ENCODE measurements around the gene CRTC1.

The CRTC1 gene

GRCh38 chr19:18647807-18648206, 35.7 kb upstream of the CRTC1 start:
- no peak overlapping the region for H3K27ac Mint-ChIP-seq
- H3K4me3 Mint-ChIP-seq, result no peak overlapping the region

GRCh38 chr19:18648973-18649315, 34.5 kb upstream of the CRTC1 start:
- Mint-ChIP-seq H3K9me3 (no peaks in the 10 kb centered on the region), H3K4me3 (no peak overlapping the region), H3K27ac (no peak overlapping the region), H3K27me3 (no peaks in the 10 kb centered on the region), H3K4me1 (ENCODE audit: low read depth) (peaks cover 18% of the 10 kb centered on the region), H3K36me3 (ENCODE audit: low read depth) (peaks cover 14% of the 10 kb centered on the region)
- DNase-seq, result no peak

More at GRCh38 chr19:18647807-18648206, 35.7 kb upstream of the CRTC1 start:
- H3K4me1 Mint-ChIP-seq (ENCODE audit: low read depth), result peaks cover 20% of the 10 kb centered on the region
- H3K27me3 Mint-ChIP-seq, result no peaks in the 10 kb centered on the region
- no peak for DNase-seq
- H3K9me3 Mint-ChIP-seq, result no peaks in the 10 kb centered on the region
- H3K36me3 Mint-ChIP-seq (ENCODE audit: low read depth), result peaks cover 16% of the 10 kb centered on the region

GRCh38 chr19:18649371-18650020, 34.0 kb upstream of the CRTC1 start:
- no peaks in the 10 kb centered on the region for H3K9me3 Mint-ChIP-seq
- H3K27ac Mint-ChIP-seq, result no peak overlapping the region
- peaks cover 12% of the 10 kb centered on the region for H3K4me1 Mint-ChIP-seq (ENCODE audit: low read depth)
- H3K4me3 Mint-ChIP-seq, result no peak overlapping the region
- DNase-seq, result no peak
- peaks cover 14% of the 10 kb centered on the region for H3K36me3 Mint-ChIP-seq (ENCODE audit: low read depth)
- no peaks in the 10 kb centered on the region for H3K27me3 Mint-ChIP-seq

GRCh38 chr19:18650021-18650390, 33.5 kb upstream of the CRTC1 start:
- H3K4me3 Mint-ChIP-seq, result no peak overlapping the region
- H3K27me3 Mint-ChIP-seq, result no peaks in the 10 kb centered on the region
- H3K36me3 Mint-ChIP-seq (ENCODE audit: low read depth), result peaks cover 14% of the 10 kb centered on the region
- H3K27ac Mint-ChIP-seq, result no peak overlapping the region
- peaks cover 11% of the 10 kb centered on the region for H3K4me1 Mint-ChIP-seq (ENCODE audit: low read depth)
- no peak for DNase-seq
- no peaks in the 10 kb centered on the region for H3K9me3 Mint-ChIP-seq

- no peak for DNase-seq
- Mint-ChIP-seq H3K27me3 (no peaks in the 10 kb centered on the region), H3K4me3 (no peak overlapping the region), H3K36me3 (ENCODE audit: low read depth) (peaks cover 14% of the 10 kb centered on the region), H3K4me1 (ENCODE audit: low read depth) (peaks cover 11% of the 10 kb centered on the region), H3K27ac (no peak overlapping the region), H3K9me3 (no peaks in the 10 kb centered on the region)
Measured at GRCh38 chr19:18650468-18651041, 32.9 kb upstream of the CRTC1 start.

- Mint-ChIP-seq H3K27ac (no peak overlapping the region), H3K4me3 (no peak overlapping the region), H3K4me1 (ENCODE audit: low read depth) (peaks cover 11% of the 10 kb centered on the region), H3K36me3 (ENCODE audit: low read depth) (peaks cover 14% of the 10 kb centered on the region), H3K27me3 (no peaks in the 10 kb centered on the region), H3K9me3 (no peaks in the 10 kb centered on the region)
- no peak for DNase-seq
Measured at GRCh38 chr19:18651300-18651699, 32.2 kb upstream of the CRTC1 start.

- DNase-seq, result no peak
- Mint-ChIP-seq H3K27ac (no peak overlapping the region), H3K36me3 (ENCODE audit: low read depth) (peaks cover 14% of the 10 kb centered on the region), H3K4me1 (ENCODE audit: low read depth) (peaks cover 8% of the 10 kb centered on the region), H3K4me3 (no peak overlapping the region), H3K9me3 (no peaks in the 10 kb centered on the region), H3K27me3 (no peaks in the 10 kb centered on the region)
Measured at GRCh38 chr19:18651733-18652132, 31.7 kb upstream of the CRTC1 start.

- H3K27ac Mint-ChIP-seq, result no peak overlapping the region
- no peak for DNase-seq
- peaks cover 12% of the 10 kb centered on the region for H3K36me3 Mint-ChIP-seq (ENCODE audit: low read depth)
- H3K4me1 Mint-ChIP-seq (ENCODE audit: low read depth), result peaks cover 12% of the 10 kb centered on the region
- no peak overlapping the region for H3K4me3 Mint-ChIP-seq
- no peaks in the 10 kb centered on the region for H3K9me3 Mint-ChIP-seq
- no peaks in the 10 kb centered on the region for H3K27me3 Mint-ChIP-seq
Measured at GRCh38 chr19:18653853-18654252, 29.6 kb upstream of the CRTC1 start.

- Mint-ChIP-seq H3K4me3 (no peak overlapping the region), H3K9me3 (no peaks in the 10 kb centered on the region), H3K27ac (no peak overlapping the region), H3K36me3 (ENCODE audit: low read depth) (peaks cover 11% of the 10 kb centered on the region), H3K27me3 (no peaks in the 10 kb centered on the region), H3K4me1 (ENCODE audit: low read depth) (peaks cover 9% of the 10 kb centered on the region)
- no peak for DNase-seq
Measured at GRCh38 chr19:18654469-18654868, 29.0 kb upstream of the CRTC1 start.

- Mint-ChIP-seq H3K36me3 (ENCODE audit: low read depth) (peaks cover 5% of the 10 kb centered on the region), H3K27ac (no peak overlapping the region), H3K4me3 (no peak overlapping the region), H3K9me3 (no peaks in the 10 kb centered on the region), H3K4me1 (ENCODE audit: low read depth) (peaks cover 9% of the 10 kb centered on the region), H3K27me3 (no peaks in the 10 kb centered on the region)
- DNase-seq, result no peak
Measured at GRCh38 chr19:18655173-18655844, 28.2 kb upstream of the CRTC1 start.

GRCh38 chr19:18656337-18657086, 27.0 kb upstream of the CRTC1 start:
- H3K4me1 Mint-ChIP-seq (ENCODE audit: low read depth), result peaks cover 9% of the 10 kb centered on the region
- no peaks in the 10 kb centered on the region for H3K27me3 Mint-ChIP-seq
- H3K36me3 Mint-ChIP-seq (ENCODE audit: low read depth), result peaks cover 1% of the 10 kb centered on the region
- no peak overlapping the region for H3K27ac Mint-ChIP-seq
- no peak for DNase-seq
- H3K4me3 Mint-ChIP-seq, result no peak overlapping the region
- H3K9me3 Mint-ChIP-seq, result no peaks in the 10 kb centered on the region

GRCh38 chr19:18657590-18658365, 25.7 kb upstream of the CRTC1 start:
- Mint-ChIP-seq H3K27me3 (no peaks in the 10 kb centered on the region), H3K27ac (no peak overlapping the region), H3K9me3 (no peaks in the 10 kb centered on the region), H3K36me3 (ENCODE audit: low read depth) (no peaks in the 10 kb centered on the region), H3K4me1 (ENCODE audit: low read depth) (peaks cover 9% of the 10 kb centered on the region), H3K4me3 (no peak overlapping the region)
- no peak for DNase-seq

GRCh38 chr19:18658366-18658855, 25.1 kb upstream of the CRTC1 start:
- peak overlapping the region; percentile 22 for H3K27ac Mint-ChIP-seq
- no peaks in the 10 kb centered on the region for H3K9me3 Mint-ChIP-seq
- H3K27me3 Mint-ChIP-seq, result no peaks in the 10 kb centered on the region
- DNase-seq, result no peak
- peaks cover 11% of the 10 kb centered on the region for H3K4me1 Mint-ChIP-seq (ENCODE audit: low read depth)
- no peak overlapping the region for H3K4me3 Mint-ChIP-seq
- H3K36me3 Mint-ChIP-seq (ENCODE audit: low read depth), result no peaks in the 10 kb centered on the region
